Stimulated activated naive CD8-positive, alpha-beta T cell treated with anti-CD3 and anti-CD28 coated beads, Interleukin-15, Interleukin-2, amounts not matched to agents 100 ng/mL and 50 ng/mL, for 24 hours (primary cell): ENCODE data around the gene KIAA0930.

Source experiments
- H3K27ac Mint-ChIP-seq: one replicate; pipeline ENCODE4 v1.8.0; 2021; ENCODE audit warnings: mild to moderate bottlenecking, mixed read lengths
- H3K27me3 Mint-ChIP-seq: one replicate; pipeline ENCODE4 v1.8.0; 2021; ENCODE audit warnings: mixed read lengths
- H3K36me3 Mint-ChIP-seq: one replicate; pipeline ENCODE4 v1.8.0; 2021; ENCODE audit warnings: low read depth, mixed read lengths
- H3K4me1 Mint-ChIP-seq: one replicate; pipeline ENCODE4 v1.8.0; 2021; ENCODE audit warnings: low read depth, mixed read lengths
- H3K4me3 Mint-ChIP-seq: one replicate; pipeline ENCODE4 v1.8.0; 2021; ENCODE audit warnings: mild to moderate bottlenecking, mixed read lengths
- H3K9me3 Mint-ChIP-seq: one replicate; pipeline ENCODE4 v1.8.0; 2021; ENCODE audit warnings: mixed read lengths

The KIAA0930 gene

GRCh38 chr22:45233827-45234226 is 6.9 kb downstream of the KIAA0930 start:
- H3K27me3 Mint-ChIP-seq = no peaks in the 10 kb centered on the region
- H3K4me3 Mint-ChIP-seq = no peak overlapping the region
- H3K4me1 Mint-ChIP-seq = peaks cover 35% of the 10 kb centered on the region
- no peaks in the 10 kb centered on the region for H3K9me3 Mint-ChIP-seq
- H3K36me3 Mint-ChIP-seq = peaks cover 5% of the 10 kb centered on the region
- no peak overlapping the region for H3K27ac Mint-ChIP-seq

GRCh38 chr22:45233386-45233785 is 7.3 kb downstream of the KIAA0930 start:
- Mint-ChIP-seq H3K9me3 (no peaks in the 10 kb centered on the region), H3K36me3 (peaks cover 5% of the 10 kb centered on the region), H3K4me1 (peaks cover 32% of the 10 kb centered on the region), H3K27ac (no peak overlapping the region), H3K27me3 (no peaks in the 10 kb centered on the region), H3K4me3 (no peak overlapping the region)

GRCh38 chr22:45231293-45231692 is 9.4 kb downstream of the KIAA0930 start:
- Mint-ChIP-seq H3K4me1 (peaks cover 37% of the 10 kb centered on the region), H3K4me3 (no peak overlapping the region), H3K27ac (no peak overlapping the region), H3K9me3 (no peaks in the 10 kb centered on the region), H3K36me3 (no peaks in the 10 kb centered on the region), H3K27me3 (no peaks in the 10 kb centered on the region)

GRCh38 chr22:45230026-45230721 is 10.5 kb downstream of the KIAA0930 start:
- Mint-ChIP-seq H3K4me3 (no peak overlapping the region), H3K36me3 (no peaks in the 10 kb centered on the region), H3K4me1 (peaks cover 26% of the 10 kb centered on the region), H3K27me3 (no peaks in the 10 kb centered on the region), H3K9me3 (no peaks in the 10 kb centered on the region), H3K27ac (no peak overlapping the region)

GRCh38 chr22:45229181-45229580 is 11.5 kb downstream of the KIAA0930 start:
- H3K27ac Mint-ChIP-seq = no peak overlapping the region
- H3K27me3 Mint-ChIP-seq = no peaks in the 10 kb centered on the region
- H3K4me3 Mint-ChIP-seq = no peak overlapping the region
- no peaks in the 10 kb centered on the region for H3K36me3 Mint-ChIP-seq
- H3K9me3 Mint-ChIP-seq = no peaks in the 10 kb centered on the region
- H3K4me1 Mint-ChIP-seq = peaks cover 23% of the 10 kb centered on the region

GRCh38 chr22:45228401-45228754 is 12.3 kb downstream of the KIAA0930 start:
- Mint-ChIP-seq H3K4me1 (peaks cover 27% of the 10 kb centered on the region), H3K4me3 (no peak overlapping the region), H3K27ac (no peak overlapping the region), H3K9me3 (no peaks in the 10 kb centered on the region), H3K36me3 (no peaks in the 10 kb centered on the region), H3K27me3 (no peaks in the 10 kb centered on the region)

GRCh38 chr22:45227645-45228400 is 12.9 kb downstream of the KIAA0930 start:
- Mint-ChIP-seq H3K4me3 (no peak overlapping the region), H3K9me3 (no peaks in the 10 kb centered on the region), H3K36me3 (no peaks in the 10 kb centered on the region), H3K27me3 (no peaks in the 10 kb centered on the region), H3K4me1 (peaks cover 31% of the 10 kb centered on the region), H3K27ac (no peak overlapping the region)

GRCh38 chr22:45226503-45227186 is 14.0 kb downstream of the KIAA0930 start:
- Mint-ChIP-seq H3K27ac (peak overlapping the region; percentile 67), H3K27me3 (no peaks in the 10 kb centered on the region), H3K9me3 (no peaks in the 10 kb centered on the region), H3K36me3 (no peaks in the 10 kb centered on the region), H3K4me1 (peaks cover 35% of the 10 kb centered on the region), H3K4me3 (no peak overlapping the region)

GRCh38 chr22:45225732-45226502 is 14.8 kb downstream of the KIAA0930 start:
- H3K9me3 Mint-ChIP-seq = no peaks in the 10 kb centered on the region
- peaks cover 38% of the 10 kb centered on the region for H3K4me1 Mint-ChIP-seq
- no peak overlapping the region for H3K4me3 Mint-ChIP-seq
- H3K36me3 Mint-ChIP-seq = no peaks in the 10 kb centered on the region
- peak overlapping the region; percentile 67 for H3K27ac Mint-ChIP-seq
- no peaks in the 10 kb centered on the region for H3K27me3 Mint-ChIP-seq

- no peaks in the 10 kb centered on the region for H3K9me3 Mint-ChIP-seq
- H3K4me1 Mint-ChIP-seq = peaks cover 40% of the 10 kb centered on the region
- H3K27ac Mint-ChIP-seq = no peak overlapping the region
- no peak overlapping the region for H3K4me3 Mint-ChIP-seq
- H3K27me3 Mint-ChIP-seq = no peaks in the 10 kb centered on the region
- H3K36me3 Mint-ChIP-seq = no peaks in the 10 kb centered on the region
These were observed 15.5 kb downstream of the KIAA0930 start for GRCh38 chr22:45224988-45225731.

- Mint-ChIP-seq H3K27ac (no peak overlapping the region), H3K27me3 (no peaks in the 10 kb centered on the region), H3K36me3 (no peaks in the 10 kb centered on the region), H3K4me1 (peaks cover 45% of the 10 kb centered on the region), H3K4me3 (no peak overlapping the region), H3K9me3 (no peaks in the 10 kb centered on the region)
These were observed 16.4 kb downstream of the KIAA0930 start for GRCh38 chr22:45224331-45224730.

GRCh38 chr22:45223304-45224117 is 17.2 kb downstream of the KIAA0930 start:
- no peak overlapping the region for H3K4me3 Mint-ChIP-seq
- no peak overlapping the region for H3K27ac Mint-ChIP-seq
- no peaks in the 10 kb centered on the region for H3K27me3 Mint-ChIP-seq
- H3K4me1 Mint-ChIP-seq = peaks cover 53% of the 10 kb centered on the region
- no peaks in the 10 kb centered on the region for H3K9me3 Mint-ChIP-seq
- H3K36me3 Mint-ChIP-seq = no peaks in the 10 kb centered on the region

GRCh38 chr22:45221201-45221600 is 19.5 kb downstream of the KIAA0930 start:
- H3K4me1 Mint-ChIP-seq = peaks cover 34% of the 10 kb centered on the region
- no peaks in the 10 kb centered on the region for H3K36me3 Mint-ChIP-seq
- no peak overlapping the region for H3K27ac Mint-ChIP-seq
- no peaks in the 10 kb centered on the region for H3K27me3 Mint-ChIP-seq
- H3K9me3 Mint-ChIP-seq = no peaks in the 10 kb centered on the region
- no peak overlapping the region for H3K4me3 Mint-ChIP-seq
